Omental fat pad (tissue), 4 donors: ENCODE measurements around the gene CD99. TPM values are rescaled to one million over a fixed set of nuclear protein-coding genes. Genes with fewer than 3 reads are reported as not detected.

Experiments
- ATAC-seq: fragments of 150-250 bp; one replicate; pipeline ENCODE4 v1.9.1; 2016; ENCODE audit warnings: mild to moderate bottlenecking, moderate library complexity; ENCODE audit not compliant: low FRiP score
- DNase-seq: peaks from one replicate; pipeline ENCODE4 v3.0.0-alpha.2; 2019; ENCODE audit warnings: low spot score
- CTCF ChIP-seq, 3 donors: fragments of 450-650 bp; IDR thresholded peaks; one replicate each; pipeline ENCODE4 v1.5.1; 2016 to 2017; ENCODE audit warnings: antibody characterized with exemption in 3 of 3, mild to moderate bottlenecking in 3 of 3, moderate library complexity in 2 of 3
- total RNA-seq, 4 donors: library from RNA; depleted of rRNA; stranded (reverse); fragments of >200 nt; gene quantifications; one replicate each; pipeline ENCODE4 v1.1.0, GENCODE V29; 2016

The CD99 gene
- total RNA-seq, 4 donors from 2014 or later, result 206 to 412 (median 295) TPM

- TF ChIP-seq CTCF (IDR thresholded peaks at IDR 0.05), result no peak
- no peak for DNase-seq
- no peak for ATAC-seq
Observed at GRCh38 chrX:2789569-2789968, 98.5 kb downstream of the CD99 start.

Other genes starting within 250 kb of the CD99 start
- gene DHRSX, start 190.3 kb upstream of the CD99 start, total RNA-seq, result 10 to 100 TPM; 18.6 to 34.2 (median 21.4) TPM
- 10 to 100 TPM; 28.3 to 46.5 (median 34.2) TPM for gene ZBED1, start 190.3 kb upstream of the CD99 start, total RNA-seq
- gene XG, start 60.7 kb downstream of the CD99 start, total RNA-seq, result 1 to 10 TPM in 1 of 4 donors, under 1 TPM in 2, not detected in 1; 0.12 to 3.5 (median 0.28) TPM
- gene GYG2, start 137.6 kb downstream of the CD99 start, total RNA-seq, result 100 to 1,000 TPM in 2 of 4 donors, 10 to 100 TPM in 2; 29.6 to 487 (median 115) TPM
- 10 to 100 TPM; 17.3 to 33.8 (median 27.1) TPM for gene ARSD, start 238.0 kb downstream of the CD99 start, total RNA-seq